SK-N-MC (cell line): ENCODE measurements around the gene TCF7L2.

Experiments
- EZH2 ChIP-seq: fragments of 200-600 bp; sonication (generic); IDR thresholded peaks from one replicate; pipeline ENCODE4 v1.6.1; 2017; ENCODE audit warnings: antibody characterized with exemption
- POLR2AphosphoS5 ChIP-seq: IDR thresholded peaks from 2 replicates; pipeline ENCODE4 v1.6.1; 2012; ENCODE audit warnings: mild to moderate bottlenecking, low read depth, low read length, borderline replicate concordance

GRCh38 chr10:113214331-113214730 is 264.3 kb downstream of the TCF7L2 start:
- TF ChIP-seq POLR2AphosphoS5, result no peak
- no peak for TF ChIP-seq EZH2
